Brain pericyte (primary cell): ENCODE results near the gene TAF6.

ENCODE experiments used
- DNase-seq: peaks from one replicate; pipeline ENCODE4 v3.0.0-alpha.2; 2012; ENCODE audit warnings: low read depth, low spot score

The TAF6 gene

DNA sequence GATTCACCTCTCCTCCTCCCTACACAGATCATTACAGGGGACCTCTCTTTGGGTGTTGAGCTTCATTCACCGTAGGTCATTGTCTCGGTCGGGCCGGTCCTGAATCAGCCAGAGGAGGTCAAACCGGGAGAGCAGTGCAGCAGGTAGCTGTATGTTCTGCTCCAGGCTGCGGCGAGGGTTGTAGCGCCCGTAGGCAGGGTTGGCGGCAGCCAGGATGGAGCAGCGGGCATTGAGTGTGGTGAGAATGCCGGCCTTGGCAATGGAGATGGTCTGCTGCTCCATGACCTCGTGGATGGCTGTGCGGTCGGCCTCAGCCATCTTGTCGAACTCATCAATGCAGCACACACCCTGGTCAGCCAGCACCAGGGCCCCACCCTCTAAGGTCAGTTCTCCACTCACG, 23.5 kb downstream of the TAF6 start:
- no peak for DNase-seq

DNA sequence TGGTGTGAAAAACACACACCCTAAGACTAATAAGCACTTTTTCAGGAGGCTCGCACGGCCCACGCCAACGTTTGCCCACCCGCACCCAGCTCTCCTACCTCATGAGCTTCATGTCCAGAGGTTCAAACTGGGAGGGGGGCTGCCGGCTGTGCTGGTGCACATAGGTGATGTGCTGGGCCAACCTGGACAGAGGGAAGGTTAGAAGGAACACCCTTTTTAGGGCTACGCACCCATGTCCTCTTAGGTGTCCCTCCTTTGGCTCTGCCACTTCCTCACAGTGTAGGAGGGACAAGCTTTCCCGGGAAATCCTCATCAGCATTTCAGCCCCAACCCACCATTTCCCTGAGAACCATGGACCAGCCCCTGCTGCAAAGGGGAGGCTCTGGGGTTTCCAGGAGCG, 23.9 kb downstream of the TAF6 start:
- DNase-seq, result no peak

- no peak for DNase-seq
Observed at GRCh38 chr7:100093925-100094486, 25.2 kb downstream of the TAF6 start.

GRCh38 chr7:100093498-100093897, 25.7 kb downstream of the TAF6 start:
- no peak for DNase-seq

- DNase-seq, result no peak
Observed at GRCh38 chr7:100093054-100093453, 26.1 kb downstream of the TAF6 start.

GRCh38 chr7:100091411-100092181, 27.6 kb downstream of the TAF6 start:
- DNase-seq, result no peak

DNA sequence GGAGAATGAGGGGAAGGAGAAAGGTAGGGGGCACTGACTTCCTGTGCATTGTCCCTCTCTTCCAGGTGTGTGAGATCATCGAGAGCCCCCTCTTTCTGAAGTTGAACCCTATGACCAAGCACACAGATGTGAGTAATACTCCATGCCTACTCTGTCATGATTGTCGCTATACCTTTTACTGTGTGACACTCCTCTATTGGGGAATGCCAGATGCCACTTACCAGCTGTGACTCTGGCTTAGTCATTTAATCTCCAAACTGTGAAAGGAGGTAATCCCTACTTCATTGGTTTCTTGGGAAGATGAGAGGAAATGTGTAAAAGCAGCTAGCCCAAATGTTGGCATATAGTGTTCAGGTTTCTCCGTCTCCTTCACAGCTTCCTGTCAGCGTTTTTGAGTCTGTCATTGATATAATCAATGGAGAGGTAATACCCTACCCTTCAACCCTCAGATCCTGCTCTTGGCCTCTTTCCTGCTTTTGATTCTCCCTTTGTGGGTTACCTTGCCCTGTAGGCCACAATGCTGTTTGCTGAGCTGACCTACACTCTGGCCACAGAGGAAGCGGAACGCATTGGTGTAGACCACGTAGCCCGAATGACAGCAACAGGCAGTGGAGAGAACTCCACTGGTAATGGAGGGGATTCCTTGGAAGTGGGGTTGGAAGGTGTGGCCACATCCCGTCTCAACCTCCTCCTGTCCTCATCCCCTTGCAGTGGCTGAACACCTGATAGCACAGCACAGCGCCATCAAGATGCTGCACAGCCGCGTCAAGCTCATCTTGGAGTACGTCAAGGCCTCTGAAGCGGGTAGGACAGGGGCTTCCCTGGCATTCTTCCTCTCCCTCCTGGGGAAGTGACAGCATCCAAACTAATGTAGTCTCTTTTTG, 28.4 kb downstream of the TAF6 start:
- DNase-seq, result no peak

GRCh38 chr7:100089458-100090196, 29.5 kb downstream of the TAF6 start:
- no peak for DNase-seq

DNA sequence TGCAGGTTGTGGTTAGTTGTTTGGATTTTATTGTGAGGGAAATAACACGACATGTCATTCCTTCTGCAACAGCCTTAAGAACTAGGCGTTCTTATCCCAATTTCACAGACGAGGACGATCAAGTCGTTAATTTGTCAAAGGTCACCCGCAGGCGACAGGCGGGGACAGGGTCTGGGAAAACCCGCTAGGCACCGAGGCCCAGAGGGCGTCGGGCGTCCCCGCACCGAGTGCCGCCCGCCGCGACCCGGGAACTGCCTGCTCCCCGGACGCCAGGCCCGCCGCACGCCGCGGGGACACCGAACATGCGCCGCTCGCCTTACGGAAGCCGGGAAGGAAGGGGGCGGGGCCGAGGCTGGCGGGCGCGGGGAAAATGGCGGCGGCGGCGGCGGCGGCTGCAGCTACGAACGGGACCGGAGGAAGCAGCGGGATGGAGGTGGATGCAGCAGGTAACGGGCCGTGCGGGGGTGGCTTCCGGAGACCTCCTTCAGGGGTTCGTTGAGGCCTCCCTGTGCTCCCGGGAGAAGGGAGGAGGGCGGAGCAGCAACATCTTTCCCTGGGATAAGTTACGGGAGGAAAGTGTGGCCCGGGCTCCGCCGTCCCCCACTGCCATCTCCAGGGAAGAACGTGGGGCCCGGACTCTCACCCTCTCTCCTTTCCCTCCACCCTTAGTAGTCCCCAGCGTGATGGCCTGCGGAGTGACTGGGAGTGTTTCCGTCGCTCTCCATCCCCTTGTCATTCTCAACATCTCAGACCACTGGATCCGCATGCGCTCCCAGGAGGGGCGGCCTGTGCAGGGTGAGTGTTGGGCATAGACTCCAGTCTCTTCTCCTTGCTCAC, 30.3 kb downstream of the TAF6 start, which contains the start of gene COPS6:
TSS of gene COPS6 (plus strand) at position 349 of the 837 bp plus-strand sequence. CDS start at position 371, 22 bp downstream.
- DNase-seq, result no peak

DNA sequence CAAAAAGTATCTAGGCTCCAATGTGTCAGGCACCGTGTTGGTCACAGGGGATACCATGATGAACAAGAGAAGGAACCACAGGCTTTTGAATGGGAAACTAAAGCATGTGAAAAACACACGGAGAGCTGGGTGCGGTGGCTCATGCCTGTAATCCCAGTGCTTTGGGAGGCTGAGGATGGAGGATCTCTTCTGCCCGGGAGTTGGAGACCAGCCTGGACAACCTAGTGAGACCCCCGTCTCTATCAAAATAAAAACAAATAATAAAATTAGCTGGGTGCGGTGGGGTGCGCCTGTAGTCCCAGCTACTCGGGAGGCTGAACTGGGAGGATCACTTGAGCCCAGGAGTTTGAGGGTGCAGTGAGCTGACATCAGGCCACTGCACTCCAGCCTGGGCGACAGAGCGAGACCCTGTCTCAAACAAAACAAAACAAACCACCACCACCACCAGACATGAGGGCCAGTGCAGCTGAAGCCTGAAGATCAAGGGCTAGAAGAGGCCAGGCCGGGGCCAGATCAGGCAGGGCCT, 31.0 kb downstream of the TAF6 start:
- no peak for DNase-seq

GRCh38 chr7:100087055-100087750, 32.0 kb downstream of the TAF6 start:
- no peak for DNase-seq

- DNase-seq, result no peak
Observed at GRCh38 chr7:100085515-100085914, 33.6 kb downstream of the TAF6 start.

DNA sequence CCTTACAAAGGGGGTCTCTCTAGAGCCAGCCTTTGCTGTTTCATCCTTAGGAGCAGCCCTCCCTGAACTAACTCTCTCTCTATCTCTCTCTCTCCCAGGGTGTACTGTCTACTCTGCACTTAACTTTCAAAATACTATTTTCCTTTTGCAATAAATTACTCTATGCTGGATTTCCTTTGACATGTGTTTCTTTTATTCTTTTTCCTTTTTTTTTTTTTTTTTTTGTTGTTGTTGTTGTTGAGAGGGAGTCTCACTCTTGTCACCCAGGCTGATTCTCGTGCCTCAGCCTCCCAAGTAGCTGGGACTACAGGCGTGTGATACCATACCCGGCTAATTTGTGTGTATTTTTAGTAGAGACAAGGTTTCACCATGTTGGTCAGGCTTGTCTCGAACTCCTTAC, 36.2 kb downstream of the TAF6 start:
- no peak for DNase-seq

DNA sequence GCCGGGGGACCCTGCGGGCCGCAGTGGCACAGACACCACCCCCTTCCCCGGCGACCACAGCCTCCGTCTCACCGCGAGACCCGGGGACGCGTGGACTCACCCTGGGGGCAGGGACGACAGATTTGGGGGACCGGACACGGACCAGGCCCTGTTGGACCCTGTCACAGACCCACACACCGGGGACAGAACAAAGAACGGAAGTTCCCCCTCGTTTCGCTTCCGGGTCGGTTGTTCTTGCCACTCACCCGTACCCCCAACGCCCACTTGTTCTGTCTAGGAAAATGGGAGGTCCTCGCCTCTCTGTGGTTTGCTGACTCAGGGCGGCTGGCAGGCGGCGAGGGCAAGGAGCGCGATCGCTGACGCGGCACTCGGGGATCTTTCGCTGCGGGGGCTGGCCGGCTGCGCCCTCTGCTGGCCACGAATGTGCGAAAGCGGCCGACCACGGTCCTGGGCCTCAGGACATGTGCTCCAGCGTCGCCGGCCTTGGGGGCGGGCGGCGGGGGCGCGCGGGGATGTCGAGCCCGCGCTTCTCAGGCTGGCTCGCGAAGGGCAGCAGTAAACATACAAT, 37.5 kb downstream of the TAF6 start, which contains the start of gene ZNF3:
TSS of gene ZNF3 (minus strand) at position 189 of the 568 bp plus-strand sequence. CDS start 4,366 bp downstream, outside the sequence.
- peak; percentile 97 for DNase-seq

- no peak for DNase-seq
Observed at GRCh38 chr7:100080907-100081534, 38.1 kb downstream of the TAF6 start.

- no peak for DNase-seq
Observed at GRCh38 chr7:100079024-100079560, 40.1 kb downstream of the TAF6 start.

GRCh38 chr7:100077205-100077604, 42.0 kb downstream of the TAF6 start:
- DNase-seq, result no peak

DNA sequence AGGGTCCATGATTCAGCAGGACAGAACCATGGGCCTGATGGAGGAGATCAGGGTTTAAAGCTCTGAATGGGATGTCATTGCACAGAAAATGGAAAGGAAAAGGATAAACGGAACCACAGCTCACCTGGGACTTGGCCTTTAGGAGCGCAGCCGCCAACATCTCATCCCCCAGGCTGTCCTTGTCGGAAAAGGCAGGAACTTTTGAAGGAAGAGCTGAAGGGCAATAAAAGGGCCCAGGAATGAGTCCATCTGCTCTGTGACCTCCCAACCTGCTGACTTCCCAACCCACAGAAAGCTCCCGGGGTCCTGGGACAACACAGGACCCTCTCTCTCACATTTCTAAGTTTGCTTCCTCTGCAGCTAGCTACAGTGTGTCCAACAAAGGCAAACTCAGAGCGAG, 43.7 kb downstream of the TAF6 start:
- no peak for DNase-seq

- no peak for DNase-seq
Observed at GRCh38 chr7:100074841-100075240, 44.3 kb downstream of the TAF6 start.
